WTC11 (cell line): ENCODE measurements around the gene DMRTB1. TPM values are rescaled to one million over a fixed set of nuclear protein-coding genes. Genes with fewer than 3 reads are reported as not detected.

ENCODE experiments used
- ATAC-seq: fragments of 200-7000 bp; cut with Tn5 transposase; 2 replicates; pipeline ENCODE4 v1.10.0; 2021; ENCODE audit warnings: mild to moderate bottlenecking, moderate library complexity
- CTCF ChIA-PET: fragments of 300-600 bp; sonication (Branson Sonifier 250); formaldehyde crosslinking; loops from one replicate; lab custom pipeline; 2021; ENCODE audit warnings: antibody characterized with exemption; lab: Charles Lee
- POLR2A ChIA-PET: fragments of 350-600 bp; sonication (Branson Sonifier 250); formaldehyde crosslinking; loops from one replicate; lab custom pipeline; 2021; ENCODE audit warnings: antibody characterized with exemption; lab: Charles Lee
- DNase-seq: peaks from one replicate; pipeline ENCODE4 v3.0.0; 2021; ENCODE audit warnings: low spot score
- H3K27ac Mint-ChIP-seq: 2 replicates; pipeline ENCODE4 v1.8.0; 2021; ENCODE audit warnings: mixed read lengths
- H3K27me3 Mint-ChIP-seq: 2 replicates; pipeline ENCODE4 v1.8.0; 2021; ENCODE audit warnings: low read depth, mild to moderate bottlenecking, moderate library complexity, mixed read lengths
- H3K36me3 Mint-ChIP-seq: 2 replicates; pipeline ENCODE4 v1.8.0; 2021; ENCODE audit warnings: mixed read lengths
- H3K4me1 Mint-ChIP-seq: 2 replicates; pipeline ENCODE4 v1.8.0; 2022; ENCODE audit warnings: mixed read lengths
- H3K4me3 Mint-ChIP-seq: 2 replicates; pipeline ENCODE4 v1.8.0; 2021; ENCODE audit warnings: mild to moderate bottlenecking, moderate library complexity, mixed read lengths
- H3K9me3 Mint-ChIP-seq: 2 replicates; pipeline ENCODE4 v1.8.0; 2021; ENCODE audit warnings: mixed read lengths
- ATF2 ChIP-seq: sonication (generic); formaldehyde crosslinking; IDR thresholded peaks from 2 replicates; pipeline ENCODE4 v1.8.1; 2022; ENCODE audit warnings: low read depth, missing genetic modification reagents, borderline replicate concordance
- ATF6 ChIP-seq: sonication (generic); formaldehyde crosslinking; IDR thresholded peaks from 2 replicates; pipeline ENCODE4 v1.8.1; 2023; ENCODE audit warnings: mild to moderate bottlenecking, missing genetic modification reagents
- CREB1 ChIP-seq: sonication (generic); formaldehyde crosslinking; IDR thresholded peaks from 2 replicates; pipeline ENCODE4 v1.8.0; 2023; ENCODE audit warnings: mild to moderate bottlenecking, missing genetic modification reagents
- E2F4 ChIP-seq: sonication (generic); formaldehyde crosslinking; IDR thresholded peaks from 2 replicates; pipeline ENCODE4 v1.8.1; 2022; ENCODE audit warnings: low read depth, mild to moderate bottlenecking, moderate library complexity, missing genetic modification reagents, borderline replicate concordance
- GTF2I ChIP-seq: fragments of 250-450 bp; sonication (Bioruptor Pico); conservative IDR thresholded peaks from 2 replicates; pipeline ENCODE4 v1.4.0; 2021; ENCODE audit warnings: mild to moderate bottlenecking
- HMGA2 ChIP-seq: fragments of 250-450 bp; sonication (Bioruptor Pico); IDR thresholded peaks from 2 replicates; pipeline ENCODE4 v1.4.0; 2021; ENCODE audit warnings: mild to moderate bottlenecking, moderate library complexity
- IRF1 ChIP-seq: sonication (generic); formaldehyde crosslinking; IDR thresholded peaks from 2 replicates; pipeline ENCODE4 v1.8.0; 2023; ENCODE audit warnings: missing genetic modification reagents
- MYBL2 ChIP-seq: sonication (generic); formaldehyde crosslinking; IDR thresholded peaks from 2 replicates; pipeline ENCODE4 v1.8.1; 2023; ENCODE audit warnings: mild to moderate bottlenecking, moderate library complexity, missing genetic modification reagents
- NFE2L1 ChIP-seq: sonication (generic); formaldehyde crosslinking; IDR thresholded peaks from 2 replicates; pipeline ENCODE4 v1.8.1; 2023; ENCODE audit warnings: missing genetic modification reagents
- OVOL2 ChIP-seq: fragments of 250-450 bp; sonication (Bioruptor Pico); IDR thresholded peaks from 2 replicates; pipeline ENCODE4 v1.9.0; 2021; ENCODE audit warnings: mild to moderate bottlenecking, borderline replicate concordance
- PRRX2 ChIP-seq: fragments of 250-450 bp; sonication (Bioruptor Pico); IDR thresholded peaks from 2 replicates; pipeline ENCODE4 v1.8.0; 2021; ENCODE audit warnings: mild to moderate bottlenecking
- SMAD3 ChIP-seq: sonication (generic); formaldehyde crosslinking; IDR thresholded peaks from 2 replicates; pipeline ENCODE4 v1.8.0; 2022; ENCODE audit warnings: missing genetic modification reagents, mild to moderate bottlenecking, borderline replicate concordance
- SMAD4 ChIP-seq: sonication (generic); formaldehyde crosslinking; IDR thresholded peaks from 2 replicates; pipeline ENCODE4 v1.8.0; 2022; ENCODE audit warnings: mild to moderate bottlenecking, missing genetic modification reagents
- ZBTB21 ChIP-seq: sonication (generic); formaldehyde crosslinking; IDR thresholded peaks from 2 replicates; pipeline ENCODE4 v1.8.1; 2023; ENCODE audit warnings: mild to moderate bottlenecking, missing genetic modification reagents, borderline replicate concordance
- ZNF121 ChIP-seq: sonication (generic); formaldehyde crosslinking; IDR thresholded peaks from 2 replicates; pipeline ENCODE4 v1.8.0; 2023; ENCODE audit warnings: missing genetic modification reagents
- ZNF317 ChIP-seq: sonication (generic); formaldehyde crosslinking; IDR thresholded peaks from 2 replicates; pipeline ENCODE4 v1.8.1; 2023; ENCODE audit warnings: low read depth, mild to moderate bottlenecking, moderate library complexity, missing genetic modification reagents, borderline replicate concordance
- ZNF425 ChIP-seq: fragments of 250-450 bp; sonication (Bioruptor Pico); conservative IDR thresholded peaks from 2 replicates; pipeline ENCODE4 v1.9.0; 2021; ENCODE audit warnings: mild to moderate bottlenecking
- ZNF532 ChIP-seq: fragments of 250-450 bp; sonication (Bioruptor Pico); IDR thresholded peaks from 2 replicates; pipeline ENCODE4 v1.9.0; 2021; ENCODE audit warnings: mild to moderate bottlenecking, borderline replicate concordance
- ZNF671 ChIP-seq: fragments of 250-450 bp; sonication (Bioruptor Pico); IDR thresholded peaks from 2 replicates; pipeline ENCODE4 v1.8.0; 2021; ENCODE audit warnings: mild to moderate bottlenecking
- total RNA-seq: library from RNA; stranded (reverse); gene quantifications from 3 replicates; pipeline ENCODE4 v1.2.3, GENCODE V29; 2021

Gene DMRTB1
- total RNA-seq, 1 experiment from 2014 or later, result 0.17 TPM

GRCh38 chr1:53473463-53473862 lies 14.3 kb downstream of the DMRTB1 start:
- TF ChIP-seq GTF2I (CRISPR knock-in tag) (no peak), ZNF671 (CRISPR knock-in tag) (no peak), CREB1 (no peak), ATF2 (no peak), HMGA2 (CRISPR knock-in tag) (no peak), ATF6 (CRISPR knock-in tag) (no peak), NFE2L1 (CRISPR knock-in tag) (no peak), SMAD3 (CRISPR knock-in tag) (no peak), PRRX2 (CRISPR knock-in tag) (no peak), MYBL2 (CRISPR knock-in tag) (no peak)
- CTCF ChIA-PET, result interaction anchor here (0.5 to 1.6 kb wide), 5 partner anchors 26 to 938 kb away, joined by 3 to 4 read pairs (median 3); no protein-coding TSS in a partner anchor
- Mint-ChIP-seq H3K27ac (no peak overlapping the region), H3K4me1 (peaks cover 21% of the 10 kb centered on the region), H3K36me3 (no peaks in the 10 kb centered on the region), H3K27me3 (peaks cover 31% of the 10 kb centered on the region), H3K9me3 (no peaks in the 10 kb centered on the region), H3K4me3 (no peak overlapping the region)
- ATAC-seq, result no peak
- DNase-seq, result no peak
- POLR2A ChIA-PET, result no interaction called here

GRCh38 chr1:53475664-53476063 lies 16.5 kb downstream of the DMRTB1 start:
- no peak for TF ChIP-seq IRF1 (CRISPR knock-in tag)
- TF ChIP-seq ZNF121 (CRISPR knock-in tag), result no peak
- no peak for TF ChIP-seq ZNF317
- no peak for TF ChIP-seq ZBTB21 (CRISPR knock-in tag)
- TF ChIP-seq ZNF532, result no peak
- no peak for TF ChIP-seq SMAD4 (CRISPR knock-in tag)
- no peak for TF ChIP-seq ZNF425
- no peak for TF ChIP-seq E2F4 (CRISPR knock-in tag)
- TF ChIP-seq OVOL2, result no peak
- Mint-ChIP-seq H3K4me3 (no peak overlapping the region), H3K27me3 (peaks cover 30% of the 10 kb centered on the region), H3K27ac (no peak overlapping the region), H3K36me3 (no peaks in the 10 kb centered on the region), H3K4me1 (peaks cover 11% of the 10 kb centered on the region), H3K9me3 (0 out of 2 replicates have a peak, but pooled peaks cover 3% of the 10 kb centered on the region)
- DNase-seq (no peak), ATAC-seq (no peak)
- ChIA-PET CTCF (interaction anchor here (0.7 to 1.8 kb wide), 4 partner anchors 10 to 118 kb away, joined by 3 to 6 read pairs (median 4); no protein-coding TSS in a partner anchor), POLR2A (no interaction called here)
